ENCODE measurements around the gene KDELR3.

Gene KDELR3

GRCh38 chr22:38437416-38437815, 30.5 kb upstream of the KDELR3 start:
- Histone ChIP-seq H3K27ac (ENCODE audit: insufficient read depth, low read depth, low read length, poor library complexity, severe bottlenecking) (no peak overlapping the region), H3K4me3 (ENCODE audit: insufficient read depth, low read depth, low read length) (no peak overlapping the region), H3K36me3 (ENCODE audit: control insufficient read depth, insufficient read depth, low read length) (no peaks in the 10 kb centered on the region), H3K27me3 (ENCODE audit: control insufficient read depth, insufficient read depth, low read length, poor library complexity, severe bottlenecking) (no peaks in the 10 kb centered on the region), H3K9me3 (ENCODE audit: control insufficient read depth, low read length) (no peaks in the 10 kb centered on the region), H3K4me1 (ENCODE audit: control insufficient read depth, insufficient read depth, low read length) (no peaks in the 10 kb centered on the region)
- 93 to 96% methylated on average over 9 of the region's 9 CpGs for WGBS, 2 experiments

GRCh38 chr22:38440747-38441350, 27.0 kb upstream of the KDELR3 start:
- WGBS, 2 experiments: 88 to 89% methylated on average over 14 of the region's 14 CpGs
- no peaks in the 10 kb centered on the region for H3K36me3 ChIP-seq (ENCODE audit: control insufficient read depth, insufficient read depth, low read length)
- no peaks in the 10 kb centered on the region for H3K27me3 ChIP-seq (ENCODE audit: control insufficient read depth, insufficient read depth, low read length, poor library complexity, severe bottlenecking)
- no peak overlapping the region for H3K4me3 ChIP-seq (ENCODE audit: insufficient read depth, low read depth, low read length)
- H3K27ac ChIP-seq (ENCODE audit: insufficient read depth, low read depth, low read length, poor library complexity, severe bottlenecking): no peak overlapping the region
- H3K4me1 ChIP-seq (ENCODE audit: control insufficient read depth, insufficient read depth, low read length): no peaks in the 10 kb centered on the region
- no peaks in the 10 kb centered on the region for H3K9me3 ChIP-seq (ENCODE audit: control insufficient read depth, low read length)

GRCh38 chr22:38441620-38442287, 26.1 kb upstream of the KDELR3 start:
- no peak overlapping the region for H3K4me3 ChIP-seq (ENCODE audit: insufficient read depth, low read depth, low read length)
- H3K27me3 ChIP-seq (ENCODE audit: control insufficient read depth, insufficient read depth, low read length, poor library complexity, severe bottlenecking): no peaks in the 10 kb centered on the region
- WGBS, 2 experiments: 87 to 89% methylated on average over 16 of the region's 16 CpGs
- no peaks in the 10 kb centered on the region for H3K4me1 ChIP-seq (ENCODE audit: control insufficient read depth, insufficient read depth, low read length)
- no peak overlapping the region for H3K27ac ChIP-seq (ENCODE audit: insufficient read depth, low read depth, low read length, poor library complexity, severe bottlenecking)
- H3K9me3 ChIP-seq (ENCODE audit: control insufficient read depth, low read length): no peaks in the 10 kb centered on the region
- H3K36me3 ChIP-seq (ENCODE audit: control insufficient read depth, insufficient read depth, low read length): no peaks in the 10 kb centered on the region

GRCh38 chr22:38442967-38443627, 24.8 kb upstream of the KDELR3 start:
- Histone ChIP-seq H3K4me1 (ENCODE audit: control insufficient read depth, insufficient read depth, low read length) (no peaks in the 10 kb centered on the region), H3K36me3 (ENCODE audit: control insufficient read depth, insufficient read depth, low read length) (no peaks in the 10 kb centered on the region), H3K9me3 (ENCODE audit: control insufficient read depth, low read length) (no peaks in the 10 kb centered on the region), H3K27me3 (ENCODE audit: control insufficient read depth, insufficient read depth, low read length, poor library complexity, severe bottlenecking) (no peaks in the 10 kb centered on the region), H3K4me3 (ENCODE audit: insufficient read depth, low read depth, low read length) (no peak overlapping the region), H3K27ac (ENCODE audit: insufficient read depth, low read depth, low read length, poor library complexity, severe bottlenecking) (no peak overlapping the region)
- 82 to 83% methylated on average over 13 of the region's 13 CpGs for WGBS, 2 experiments

GRCh38 chr22:38443628-38444521, 24.0 kb upstream of the KDELR3 start:
- Histone ChIP-seq H3K4me3 (ENCODE audit: insufficient read depth, low read depth, low read length) (no peak overlapping the region), H3K36me3 (ENCODE audit: control insufficient read depth, insufficient read depth, low read length) (no peaks in the 10 kb centered on the region), H3K9me3 (ENCODE audit: control insufficient read depth, low read length) (no peaks in the 10 kb centered on the region), H3K27me3 (ENCODE audit: control insufficient read depth, insufficient read depth, low read length, poor library complexity, severe bottlenecking) (no peaks in the 10 kb centered on the region), H3K4me1 (ENCODE audit: control insufficient read depth, insufficient read depth, low read length) (no peaks in the 10 kb centered on the region), H3K27ac (ENCODE audit: insufficient read depth, low read depth, low read length, poor library complexity, severe bottlenecking) (no peak overlapping the region)
- WGBS, 2 experiments: 84 to 85% methylated on average over 21 of the region's 21 CpGs

- peaks cover 2% of the 10 kb centered on the region for H3K27me3 ChIP-seq (ENCODE audit: control insufficient read depth, insufficient read depth, low read length, poor library complexity, severe bottlenecking)
- no peak overlapping the region for H3K27ac ChIP-seq (ENCODE audit: insufficient read depth, low read depth, low read length, poor library complexity, severe bottlenecking)
- no peaks in the 10 kb centered on the region for H3K4me1 ChIP-seq (ENCODE audit: control insufficient read depth, insufficient read depth, low read length)
- H3K4me3 ChIP-seq (ENCODE audit: insufficient read depth, low read depth, low read length): no peak overlapping the region
- no peaks in the 10 kb centered on the region for H3K36me3 ChIP-seq (ENCODE audit: control insufficient read depth, insufficient read depth, low read length)
- 96% methylated on average over 10 of the region's 10 CpGs for WGBS, 2 experiments
- H3K9me3 ChIP-seq (ENCODE audit: control insufficient read depth, low read length): no peaks in the 10 kb centered on the region
Measured at GRCh38 chr22:38444783-38445182, 23.1 kb upstream of the KDELR3 start.

GRCh38 chr22:38446018-38446601, 21.8 kb upstream of the KDELR3 start:
- Histone ChIP-seq H3K4me1 (ENCODE audit: control insufficient read depth, insufficient read depth, low read length) (no peaks in the 10 kb centered on the region), H3K4me3 (ENCODE audit: insufficient read depth, low read depth, low read length) (no peak overlapping the region), H3K27me3 (ENCODE audit: control insufficient read depth, insufficient read depth, low read length, poor library complexity, severe bottlenecking) (peaks cover 7% of the 10 kb centered on the region), H3K27ac (ENCODE audit: insufficient read depth, low read depth, low read length, poor library complexity, severe bottlenecking) (no peak overlapping the region), H3K9me3 (ENCODE audit: control insufficient read depth, low read length) (no peaks in the 10 kb centered on the region), H3K36me3 (ENCODE audit: control insufficient read depth, insufficient read depth, low read length) (no peaks in the 10 kb centered on the region)
- WGBS, 2 experiments: 84 to 85% methylated on average over 9 of the region's 9 CpGs

GRCh38 chr22:38448945-38449745, 18.8 kb upstream of the KDELR3 start:
- Histone ChIP-seq H3K4me1 (ENCODE audit: control insufficient read depth, insufficient read depth, low read length) (peaks cover 15% of the 10 kb centered on the region), H3K27ac (ENCODE audit: insufficient read depth, low read depth, low read length, poor library complexity, severe bottlenecking) (no peak overlapping the region), H3K27me3 (ENCODE audit: control insufficient read depth, insufficient read depth, low read length, poor library complexity, severe bottlenecking) (peaks cover 32% of the 10 kb centered on the region), H3K9me3 (ENCODE audit: control insufficient read depth, low read length) (no peaks in the 10 kb centered on the region), H3K4me3 (ENCODE audit: insufficient read depth, low read depth, low read length) (no peak overlapping the region), H3K36me3 (ENCODE audit: control insufficient read depth, insufficient read depth, low read length) (no peaks in the 10 kb centered on the region)
- 91% methylated on average over 14 of the region's 14 CpGs for WGBS, 2 experiments

GRCh38 chr22:38449776-38450175, 18.1 kb upstream of the KDELR3 start:
- 87 to 94% methylated on average over 17 to 18 of the region's 18 CpGs for WGBS, 2 experiments
- Histone ChIP-seq H3K27me3 (ENCODE audit: control insufficient read depth, insufficient read depth, low read length, poor library complexity, severe bottlenecking) (peaks cover 38% of the 10 kb centered on the region), H3K4me3 (ENCODE audit: insufficient read depth, low read depth, low read length) (no peak overlapping the region), H3K27ac (ENCODE audit: insufficient read depth, low read depth, low read length, poor library complexity, severe bottlenecking) (no peak overlapping the region), H3K4me1 (ENCODE audit: control insufficient read depth, insufficient read depth, low read length) (peaks cover 21% of the 10 kb centered on the region), H3K9me3 (ENCODE audit: control insufficient read depth, low read length) (no peaks in the 10 kb centered on the region), H3K36me3 (ENCODE audit: control insufficient read depth, insufficient read depth, low read length) (no peaks in the 10 kb centered on the region)

All from ectodermal cell (in vitro differentiated cells).